Upper lobe of right lung (tissue), 1 donor: ENCODE data around the gene CORO6. TPM values are rescaled to one million over a fixed set of nuclear protein-coding genes. Genes with fewer than 3 reads are reported as not detected.

Source experiments
- ATAC-seq: fragments of 200-7000 bp; cut with Tn5 transposase; one replicate; pipeline ENCODE4 v1.9.1; 2020; ENCODE audit warnings: mild to moderate bottlenecking, moderate library complexity
- DNase-seq: peaks from one replicate; pipeline ENCODE4 v3.0.0-alpha.2; 2020
- H3K27ac ChIP-seq: fragments of 200-600 bp; one replicate; pipeline ENCODE4 v1.8.0; 2022
- H3K27me3 ChIP-seq: fragments of 200-600 bp; one replicate; pipeline ENCODE4 v1.8.0; 2022; ENCODE audit warnings: mild to moderate bottlenecking
- H3K36me3 ChIP-seq: fragments of 200-600 bp; one replicate; pipeline ENCODE4 v1.8.0; 2022
- H3K4me1 ChIP-seq: fragments of 200-600 bp; one replicate; pipeline ENCODE4 v1.8.0; 2022
- H3K4me3 ChIP-seq: fragments of 200-600 bp; one replicate; pipeline ENCODE4 v1.8.0; 2022; ENCODE audit warnings: mild to moderate bottlenecking
- H3K9me3 ChIP-seq: fragments of 200-600 bp; one replicate; pipeline ENCODE4 v1.8.0; 2022
- CTCF ChIP-seq: fragments of 200-600 bp; IDR thresholded peaks from one replicate; pipeline ENCODE4 v1.8.0; 2022; ENCODE audit warnings: antibody characterized with exemption
- intact Hi-C: fragments of 100-400 bp; cut with DNase I; formaldehyde crosslinking; loops from one replicate; pipeline ENCODE4 v1.11.0; 2022
- total RNA-seq: library from RNA; stranded (reverse); fragmentation: NEBNext Ultra II Directional; extraction: Animal tissue kit (Norgen Biotek cat#: 25700); gene quantifications from one replicate; pipeline ENCODE4 v1.2.1, GENCODE V29; 2021
- donor health status: DM: no; HTN: yes; CAD: no; lungs with severe emphysema.

The CORO6 gene
- total RNA-seq, 1 donor from 2014 or later = 7.7 TPM

DNA sequence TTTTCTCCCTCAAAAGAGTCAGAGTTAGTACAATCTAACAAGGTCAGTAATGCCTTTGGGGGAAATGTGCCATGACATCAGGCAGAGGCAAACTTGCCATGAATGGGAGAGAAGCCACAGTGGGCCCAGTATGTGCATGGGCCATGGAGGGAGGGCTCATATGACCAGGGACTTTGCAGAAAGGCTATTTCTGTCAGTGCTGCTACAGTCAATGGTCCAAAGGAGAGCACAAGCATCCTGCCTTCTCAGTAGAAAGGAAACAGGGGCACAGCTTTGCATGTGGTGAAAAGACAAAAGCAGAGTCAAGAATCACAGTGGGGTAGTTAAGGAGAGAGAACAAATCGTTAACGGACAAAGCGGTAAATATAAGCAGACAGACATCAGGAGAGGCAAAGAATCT is 11.2 kb upstream of the CORO6 start:
- no peak for DNase-seq
- Histone ChIP-seq H3K4me3 (no peak overlapping the region), H3K9me3 (no peaks in the 10 kb centered on the region), H3K27ac (no peak overlapping the region), H3K4me1 (peaks cover under 1% of the 10 kb centered on the region), H3K36me3 (peaks cover 79% of the 10 kb centered on the region), H3K27me3 (no peaks in the 10 kb centered on the region)
- ATAC-seq = no peak
- intact Hi-C loops = loop anchor here (10.0 kb wide), 1 partner anchor 141 kb away; no protein-coding TSS in a partner anchor
- TF ChIP-seq CTCF = no peak

DNA sequence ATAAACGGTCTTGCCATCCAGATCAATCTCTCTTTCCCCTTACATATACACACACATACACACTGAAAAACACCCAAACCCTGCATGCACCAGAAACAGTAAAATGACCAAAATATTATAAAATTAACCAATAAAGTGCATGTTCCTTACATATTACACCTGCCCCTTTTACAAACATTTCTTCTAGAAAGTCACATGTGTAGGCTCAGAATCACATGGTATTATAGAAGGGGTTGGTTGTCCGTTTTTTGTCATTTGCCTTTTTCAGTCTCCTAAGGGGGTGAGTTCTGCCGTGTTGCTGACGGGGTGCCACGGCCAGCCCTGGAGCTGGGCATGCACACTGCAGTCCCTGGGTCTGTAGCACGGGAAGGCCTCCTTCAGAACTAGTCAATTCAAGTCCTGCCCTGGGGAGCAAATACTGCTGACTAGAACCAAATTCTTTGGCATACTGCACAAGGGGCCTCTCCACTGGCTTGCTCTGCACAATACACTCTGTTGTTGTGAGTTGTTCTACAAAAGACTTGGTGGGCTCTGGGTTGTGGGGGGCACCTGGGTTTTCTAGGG is 8.0 kb upstream of the CORO6 start:
- Histone ChIP-seq H3K36me3 (peaks cover 71% of the 10 kb centered on the region), H3K4me1 (no peaks in the 10 kb centered on the region), H3K9me3 (no peaks in the 10 kb centered on the region), H3K27me3 (no peaks in the 10 kb centered on the region), H3K4me3 (no peak overlapping the region), H3K27ac (no peak overlapping the region)
- DNase-seq (no peak), ATAC-seq (no peak)
- no peak for TF ChIP-seq CTCF
- intact Hi-C loops = loop anchor here (10.0 kb wide), 1 partner anchor 144 kb away; no protein-coding TSS in a partner anchor

GRCh38 chr17:29629839-29630238 is 7.1 kb upstream of the CORO6 start:
- H3K4me3 ChIP-seq = no peak overlapping the region
- intact Hi-C loops = loop anchor here (10.0 kb wide), 1 partner anchor 145 kb away; no protein-coding TSS in a partner anchor
- no peak for ATAC-seq
- H3K36me3 ChIP-seq = peaks cover 62% of the 10 kb centered on the region
- H3K27me3 ChIP-seq = no peaks in the 10 kb centered on the region
- no peak overlapping the region for H3K27ac ChIP-seq
- H3K9me3 ChIP-seq = no peaks in the 10 kb centered on the region
- H3K4me1 ChIP-seq = no peaks in the 10 kb centered on the region
- TF ChIP-seq CTCF = no peak
- DNase-seq = no peak

- intact Hi-C loops = no loop called here
- DNase-seq (no peak), ATAC-seq (no peak)
- no peaks in the 10 kb centered on the region for H3K4me1 ChIP-seq
- TF ChIP-seq CTCF = no peak
- no peak overlapping the region for H3K27ac ChIP-seq
- H3K9me3 ChIP-seq = no peaks in the 10 kb centered on the region
- H3K27me3 ChIP-seq = no peaks in the 10 kb centered on the region
- H3K36me3 ChIP-seq = peaks cover 50% of the 10 kb centered on the region
- H3K4me3 ChIP-seq = no peak overlapping the region
These were observed 5.9 kb upstream of the CORO6 start for GRCh38 chr17:29628644-29629043.

DNA sequence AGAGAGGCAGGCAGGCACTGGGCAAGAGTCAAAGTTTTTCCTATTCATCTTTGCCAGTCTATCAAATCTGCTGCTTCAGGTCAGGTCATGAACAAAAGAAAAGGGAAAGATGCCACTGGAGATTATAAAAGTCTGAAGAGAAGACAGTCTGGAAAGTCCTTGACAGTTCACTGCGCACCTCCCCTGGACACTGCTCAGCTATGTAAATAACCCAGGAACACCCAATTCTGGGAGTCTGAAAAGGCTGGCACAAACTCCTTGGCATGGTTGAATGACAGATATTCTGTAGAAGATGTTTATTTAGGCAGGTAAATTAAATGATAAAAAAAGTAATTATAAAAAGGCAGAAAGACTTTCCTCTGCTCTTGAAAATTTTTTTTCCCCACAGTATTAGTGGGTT is 5.2 kb upstream of the CORO6 start:
- no peak for TF ChIP-seq CTCF
- H3K4me1 ChIP-seq = peaks cover 2% of the 10 kb centered on the region
- H3K27me3 ChIP-seq = no peaks in the 10 kb centered on the region
- no peak overlapping the region for H3K27ac ChIP-seq
- H3K4me3 ChIP-seq = no peak overlapping the region
- no peak for ATAC-seq
- no peak for DNase-seq
- peaks cover 43% of the 10 kb centered on the region for H3K36me3 ChIP-seq
- H3K9me3 ChIP-seq = no peaks in the 10 kb centered on the region
- intact Hi-C loops = no loop called here
